Ramos (cell line): ENCODE data around the gene VPS50.
"Not testable (repeated sequence)": the region's sequence is repeated elsewhere in the genome, so short reads cannot be mapped to it uniquely, and the experiment has no call there.

ENCODE experiments used
- in situ Hi-C: fragments of 300-500 bp; cut with MboI; formaldehyde crosslinking; loops from one replicate; pipeline ENCODE4 v1.14.3; 2022; ENCODE audit warnings: low sequenced_read_pairs; ENCODE audit not compliant: unreplicated experiment

VPS50 gene

DNA sequence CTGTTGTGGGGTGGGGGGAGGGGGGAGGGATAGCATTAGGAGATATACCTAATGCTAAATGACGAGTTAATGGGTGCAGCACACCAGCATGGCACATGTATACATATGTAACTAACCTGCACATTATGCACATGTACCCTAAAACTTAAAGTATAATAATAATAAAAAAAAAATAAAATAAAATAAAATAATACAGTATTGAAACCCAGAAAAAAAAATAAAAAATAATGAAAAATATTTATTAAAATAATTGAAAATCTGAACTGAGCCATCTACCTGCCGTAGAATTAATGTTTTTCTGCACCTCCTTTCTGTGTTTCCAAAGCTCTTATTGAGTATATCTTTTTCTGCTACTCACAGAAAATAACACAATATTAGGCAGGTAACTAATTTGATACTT is 94.1 kb downstream of the VPS50 start:
- in situ Hi-C loops: not testable (repeated sequence)

DNA sequence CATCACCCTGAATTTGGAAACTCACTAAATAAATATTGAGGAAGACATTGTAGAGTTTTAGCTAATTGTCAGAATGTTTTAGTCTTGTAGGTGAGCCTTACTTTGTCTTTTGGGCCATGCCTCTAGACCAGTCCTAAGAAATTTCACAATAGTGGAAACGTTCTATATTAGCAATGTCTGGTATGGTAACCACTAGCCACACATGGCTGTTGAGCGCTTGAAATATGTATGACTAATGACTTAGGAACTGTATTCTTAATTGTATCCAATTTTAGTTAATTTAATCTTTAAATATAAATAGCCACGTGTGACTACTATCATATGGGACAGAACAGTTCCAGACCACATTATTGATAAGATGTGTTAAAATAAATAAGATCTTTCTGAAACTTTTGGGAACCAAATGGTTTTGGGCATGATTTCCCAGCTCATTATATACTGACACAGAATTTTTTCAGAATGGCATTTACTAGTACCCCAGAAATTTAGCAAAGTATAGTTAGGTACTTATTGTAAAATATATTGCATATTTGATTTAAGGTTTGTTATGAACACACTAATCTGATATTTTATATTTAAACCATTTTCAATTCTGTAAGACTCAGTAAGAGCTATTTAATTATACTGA is 95.0 kb downstream of the VPS50 start:
- in situ Hi-C loops: no loop called here

DNA sequence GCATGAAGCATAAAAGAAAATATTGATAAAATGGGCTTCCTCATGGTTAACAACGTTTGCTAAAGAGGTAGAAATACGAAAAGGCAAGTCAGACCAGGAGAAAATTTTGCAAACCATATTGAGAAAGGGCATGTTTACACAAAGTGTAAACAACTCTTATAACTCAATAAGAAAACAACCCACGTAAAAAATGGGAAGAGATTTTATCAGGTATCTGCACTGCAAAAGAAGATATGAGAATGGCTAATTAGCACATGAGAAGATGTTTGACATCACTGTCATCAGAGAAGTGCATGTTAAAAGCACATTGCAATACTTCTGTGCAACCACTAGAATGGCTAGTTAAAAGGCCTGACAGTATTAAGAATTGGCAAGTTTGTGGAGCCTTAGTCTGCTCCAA is 99.5 kb downstream of the VPS50 start:
- in situ Hi-C loops: no loop called here

DNA sequence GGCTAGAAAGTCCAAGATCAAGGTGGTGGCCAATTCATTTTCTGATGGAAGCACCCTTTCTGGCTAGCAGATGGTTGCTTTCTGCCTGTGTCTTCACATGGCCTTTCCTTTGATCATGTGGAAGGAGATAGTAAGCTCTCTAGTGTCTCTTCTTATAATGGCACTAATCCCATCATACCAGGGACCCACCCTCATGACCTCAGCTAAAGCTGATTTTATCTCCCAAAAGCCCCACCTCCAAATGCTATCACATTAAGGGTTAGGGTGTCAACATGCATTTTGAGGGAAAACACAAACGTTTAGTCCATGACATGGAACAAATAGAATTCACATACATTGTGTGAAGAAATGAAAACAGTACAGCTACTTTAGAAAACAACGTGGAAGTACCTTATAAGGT is 100.0 kb downstream of the VPS50 start:
- in situ Hi-C loops: no loop called here

DNA sequence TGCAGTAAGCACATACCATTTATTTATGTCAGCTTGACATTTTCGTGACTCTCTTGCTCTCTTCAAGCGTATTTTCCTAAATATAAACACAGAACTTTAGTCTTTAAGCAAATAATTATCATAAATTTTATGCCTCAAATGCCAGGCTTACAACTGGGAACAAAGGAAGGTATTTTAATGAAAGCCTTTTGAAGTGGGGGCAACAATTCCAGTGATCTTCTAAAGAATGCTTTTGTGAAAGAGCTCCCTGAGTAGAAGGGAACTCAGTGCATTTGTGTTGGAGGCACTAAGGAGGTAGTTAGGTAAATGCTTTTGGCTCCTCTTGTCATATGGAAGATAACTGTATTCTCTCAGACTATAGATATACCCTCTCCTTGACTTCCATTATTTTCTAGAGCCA is 104.9 kb downstream of the VPS50 start:
- in situ Hi-C loops: no loop called here

DNA sequence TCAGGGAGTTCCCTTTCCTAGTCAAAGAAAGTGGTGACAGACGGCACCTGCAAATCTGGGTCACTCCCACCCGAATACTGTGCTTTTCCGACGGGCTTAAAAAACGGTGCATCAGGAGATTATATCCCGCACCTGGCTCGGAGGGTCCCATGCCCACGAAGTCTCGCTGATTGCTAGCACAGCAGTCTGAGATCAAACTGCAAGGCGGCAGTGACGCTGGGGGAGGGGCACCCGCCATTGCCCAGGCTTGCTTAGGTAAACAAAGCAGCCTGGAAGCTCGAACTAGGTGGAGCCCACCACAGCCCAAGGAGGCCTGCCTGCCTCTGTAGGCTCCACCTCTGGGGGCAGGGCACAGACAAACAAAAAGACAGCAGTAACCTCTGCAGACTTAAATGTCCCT is 110.0 kb downstream of the VPS50 start:
- in situ Hi-C loops: not testable (repeated sequence)

DNA sequence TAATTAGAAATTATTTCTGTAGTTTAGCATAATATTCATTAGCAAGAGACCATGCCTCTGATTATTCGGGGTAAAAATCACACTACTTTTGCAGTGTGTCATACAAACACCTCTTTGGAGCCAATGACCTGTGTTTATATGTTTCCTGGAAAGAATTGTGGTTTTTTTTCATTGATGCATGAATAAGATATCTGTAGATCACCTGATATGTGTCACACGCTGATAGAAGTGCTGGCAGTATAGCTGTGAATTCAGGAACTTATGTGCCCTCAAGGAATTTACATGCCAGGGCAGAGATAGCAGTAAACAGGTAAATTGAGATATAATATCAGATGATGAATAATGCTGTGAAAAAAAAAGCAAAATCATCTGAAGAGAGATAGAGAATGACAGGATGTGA is 118.2 kb downstream of the VPS50 start:
- in situ Hi-C loops: no loop called here

DNA sequence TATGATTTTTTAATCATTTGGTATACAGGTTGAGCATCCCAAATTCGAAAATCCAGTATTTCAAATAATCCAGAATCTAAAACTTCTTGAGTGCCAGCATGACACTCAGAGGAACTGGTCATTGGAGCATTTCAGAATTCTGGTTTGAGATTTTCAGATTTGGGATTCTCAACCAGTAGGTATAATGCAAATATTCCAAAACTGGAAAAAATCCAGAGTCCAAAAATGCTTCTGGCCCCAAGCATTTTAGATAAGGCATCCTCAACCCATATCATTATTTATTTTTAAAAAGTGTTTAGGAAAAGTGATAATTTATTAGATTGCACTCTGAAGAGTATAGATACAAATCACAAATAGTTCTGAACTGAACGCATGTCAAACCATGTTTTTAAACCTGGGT is 120.7 kb downstream of the VPS50 start:
- in situ Hi-C loops: no loop called here

DNA sequence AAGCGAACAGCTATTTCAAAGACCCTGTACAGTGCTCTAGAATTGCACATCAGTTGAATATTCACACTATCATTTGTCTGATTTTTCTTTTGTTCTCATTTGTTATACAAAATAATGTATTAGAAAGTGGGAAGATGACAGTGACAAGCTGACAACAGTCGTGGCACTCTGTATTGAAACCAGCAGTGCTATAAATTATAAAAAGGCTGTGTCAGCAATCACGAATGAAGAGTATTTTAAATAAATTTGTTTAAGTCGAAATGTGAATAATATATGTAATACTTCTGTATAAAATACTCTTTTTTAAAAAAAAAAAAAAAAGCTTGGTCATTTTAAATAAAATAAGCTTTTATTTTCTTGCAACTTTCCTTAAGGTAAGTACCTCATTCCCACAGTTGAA is 122.6 kb downstream of the VPS50 start:
- in situ Hi-C loops: no loop called here

DNA sequence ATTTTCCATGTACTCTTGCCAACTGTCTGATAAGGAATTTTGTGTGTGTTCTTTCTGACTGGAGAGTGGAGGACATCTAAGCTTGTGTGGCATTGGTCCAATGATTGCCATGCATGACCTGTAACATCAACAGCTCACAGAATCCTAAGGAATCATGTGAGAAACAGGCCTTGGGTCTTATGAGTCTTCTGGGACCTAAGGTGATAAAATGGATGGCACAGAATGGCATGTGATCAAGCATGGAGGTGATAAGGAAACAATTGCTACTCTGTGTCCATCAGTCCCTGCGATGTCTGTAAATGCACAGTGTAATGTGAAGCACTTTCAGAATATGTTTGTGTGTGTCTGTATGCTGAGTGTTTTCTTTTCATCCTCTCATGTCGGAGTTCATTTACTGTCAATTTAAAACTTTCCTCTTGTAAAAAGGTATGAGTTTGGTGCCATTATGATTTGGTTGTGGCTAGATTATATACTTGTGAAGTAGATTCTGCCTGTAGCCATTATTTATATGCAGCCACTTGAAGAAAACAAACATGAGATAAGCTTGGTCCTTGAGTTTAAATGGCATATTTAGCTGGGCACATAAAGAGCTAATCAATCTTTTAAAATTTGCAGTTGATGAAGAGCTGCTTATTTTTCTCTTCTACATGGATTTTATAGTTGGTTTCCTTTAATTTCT is 127.5 kb downstream of the VPS50 start:
- in situ Hi-C loops: no loop called here

DNA sequence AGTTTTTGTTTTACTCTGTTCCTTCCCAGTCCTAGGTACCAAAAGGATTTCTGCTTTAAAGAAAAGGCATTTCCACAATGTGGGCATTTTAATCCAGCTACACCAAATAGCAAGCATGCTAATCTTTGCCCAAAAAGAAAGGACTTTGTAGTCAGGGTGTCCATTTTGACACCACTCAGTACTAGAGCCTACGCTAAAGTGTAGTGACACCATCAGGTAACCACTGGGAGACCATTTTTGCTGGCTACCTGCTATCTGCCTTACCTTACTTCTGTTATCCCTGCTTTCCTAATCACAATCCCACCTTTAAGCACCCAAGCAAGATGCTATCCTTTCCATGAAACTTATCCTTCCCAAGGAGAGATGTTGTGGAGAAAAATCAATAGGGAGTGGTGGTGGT is 129.7 kb downstream of the VPS50 start:
- in situ Hi-C loops: no loop called here

DNA sequence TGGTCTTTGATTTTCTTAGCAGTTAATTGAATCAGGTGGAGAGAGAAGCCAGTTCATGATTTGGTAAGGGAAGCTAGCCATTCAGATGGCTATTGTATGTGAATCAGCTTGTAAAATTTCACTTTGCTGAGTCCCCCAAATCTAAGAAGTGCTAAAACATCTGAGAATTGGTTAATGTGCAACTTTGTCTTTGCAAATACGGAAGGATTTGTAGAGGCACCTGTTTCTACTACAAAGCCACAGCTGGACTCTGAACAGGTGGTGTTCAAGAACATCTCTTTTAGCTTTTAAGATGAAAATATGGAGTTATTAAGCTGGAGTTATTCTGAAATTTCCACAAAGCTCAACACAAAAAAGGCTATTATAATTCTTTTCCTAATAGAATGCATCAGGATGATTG is 132.6 kb downstream of the VPS50 start:
- in situ Hi-C loops: no loop called here

DNA sequence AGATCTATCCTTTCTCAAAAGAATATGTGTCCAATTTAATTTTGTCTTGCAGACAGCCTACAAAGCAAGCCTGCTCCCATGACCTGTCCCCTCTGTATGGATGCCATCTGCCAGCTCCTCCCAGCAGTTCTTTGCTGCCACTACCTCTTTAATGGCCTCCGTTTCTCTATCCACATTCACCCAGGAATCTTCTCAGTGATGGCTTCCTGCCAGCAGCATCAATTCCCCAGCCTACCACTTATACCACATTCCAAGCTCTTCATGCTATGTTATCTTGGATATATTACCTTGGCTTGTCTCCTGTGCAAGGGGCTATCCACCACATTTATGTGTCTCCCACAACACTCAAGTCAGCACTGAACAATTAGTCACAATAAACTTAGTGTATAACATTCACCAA is 133.2 kb downstream of the VPS50 start:
- in situ Hi-C loops: no loop called here

DNA sequence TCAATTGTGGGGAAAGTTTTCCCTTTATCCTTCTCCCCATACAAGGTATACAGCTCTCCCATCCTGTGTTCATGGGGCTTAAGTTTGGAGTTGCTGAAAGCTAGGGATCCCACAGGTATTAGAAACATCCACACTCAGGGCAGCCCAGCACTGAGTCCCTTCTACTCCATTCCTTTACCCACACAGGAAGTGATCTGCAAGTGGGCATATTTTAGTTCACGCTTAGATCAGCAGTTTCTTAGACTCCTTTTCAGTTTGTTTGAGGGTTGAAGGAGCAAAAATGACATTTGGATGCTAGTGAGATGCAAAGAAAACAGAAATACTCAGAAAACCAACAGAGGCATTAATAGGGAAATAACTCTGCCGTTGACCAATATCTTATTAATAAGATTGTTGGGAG is 134.7 kb downstream of the VPS50 start:
- in situ Hi-C loops: no loop called here

DNA sequence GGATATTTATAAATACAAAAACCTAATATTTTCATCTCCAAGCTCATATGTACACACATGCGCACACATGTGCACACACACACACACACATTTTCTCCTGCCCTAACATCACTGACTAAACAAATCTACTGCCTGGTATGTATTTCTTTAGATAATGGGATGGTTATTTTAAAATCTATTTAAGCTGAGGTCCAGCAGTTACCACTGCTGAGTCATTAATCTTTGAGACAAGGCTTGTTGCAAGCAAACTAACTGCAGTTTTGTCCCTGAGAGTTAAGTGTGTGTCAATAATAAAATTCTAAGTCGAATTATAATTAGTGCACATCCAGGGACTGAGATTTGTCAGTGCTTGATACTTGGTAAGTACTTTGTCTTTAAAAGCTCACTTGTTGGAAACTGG is 135.1 kb downstream of the VPS50 start:
- in situ Hi-C loops: no loop called here

DNA sequence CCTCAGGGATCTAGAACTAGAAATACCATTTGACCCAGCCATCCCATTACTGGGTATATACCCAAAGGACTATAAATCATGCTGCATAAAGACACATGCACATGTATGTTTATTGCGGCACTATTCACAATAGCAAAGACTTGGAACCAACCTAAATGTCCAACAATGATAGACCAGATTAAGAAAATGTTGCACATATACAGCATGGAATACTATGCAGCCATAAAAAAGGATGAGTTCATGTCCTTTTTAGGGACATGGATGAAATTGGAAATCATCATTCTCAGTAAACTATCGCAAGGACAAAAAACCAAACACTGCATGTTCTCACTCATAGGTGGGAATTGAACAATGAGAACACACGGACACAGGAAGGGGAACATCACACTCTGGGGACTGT is 138.8 kb downstream of the VPS50 start:
- in situ Hi-C loops: not testable (repeated sequence)

DNA sequence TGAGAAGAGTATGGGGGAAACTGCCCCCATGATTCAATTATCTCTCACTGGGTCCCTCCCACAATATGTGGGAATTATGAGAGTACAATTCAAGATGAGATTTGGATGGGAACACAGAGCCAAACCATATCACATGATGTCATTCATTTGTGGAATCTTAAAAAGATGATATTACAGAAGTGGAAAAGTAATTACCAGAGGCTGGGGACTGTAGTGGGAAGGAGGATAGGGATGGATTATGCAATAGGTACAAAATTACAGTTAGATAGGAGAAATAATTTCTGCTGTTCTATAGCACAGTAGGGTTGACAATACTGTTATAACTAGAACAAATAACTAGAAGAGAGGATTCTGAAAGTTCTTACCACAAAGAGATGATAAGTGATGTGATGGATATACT is 141.4 kb downstream of the VPS50 start:
- in situ Hi-C loops: no loop called here

DNA sequence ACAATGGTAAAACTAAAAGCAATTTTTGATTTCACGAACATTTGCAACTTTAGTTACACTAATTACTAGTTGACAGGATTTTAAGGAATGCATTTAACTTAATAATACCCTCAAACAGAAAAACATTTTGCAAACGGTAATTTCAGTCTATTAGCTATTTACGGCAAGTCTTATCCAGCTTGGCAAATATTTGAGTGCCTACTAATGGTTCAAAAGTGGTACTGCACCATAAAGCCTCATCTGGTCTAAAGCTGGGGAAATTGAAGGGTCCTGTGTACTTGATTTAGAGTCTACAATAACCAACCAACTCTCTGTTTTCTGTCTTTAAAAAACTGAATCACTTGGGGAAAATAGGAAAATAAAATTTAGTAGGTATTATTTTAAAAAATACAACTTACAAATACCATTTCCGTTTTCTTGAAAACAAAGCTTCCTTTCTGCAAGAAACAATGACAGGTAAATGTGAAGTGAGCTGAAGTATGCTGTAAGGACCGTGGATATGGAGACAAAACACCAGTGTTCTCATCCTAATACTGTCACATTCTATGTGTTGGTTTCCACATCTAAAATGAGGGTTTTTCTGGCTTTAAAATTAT is 142.3 kb downstream of the VPS50 start:
- in situ Hi-C loops: no loop called here

DNA sequence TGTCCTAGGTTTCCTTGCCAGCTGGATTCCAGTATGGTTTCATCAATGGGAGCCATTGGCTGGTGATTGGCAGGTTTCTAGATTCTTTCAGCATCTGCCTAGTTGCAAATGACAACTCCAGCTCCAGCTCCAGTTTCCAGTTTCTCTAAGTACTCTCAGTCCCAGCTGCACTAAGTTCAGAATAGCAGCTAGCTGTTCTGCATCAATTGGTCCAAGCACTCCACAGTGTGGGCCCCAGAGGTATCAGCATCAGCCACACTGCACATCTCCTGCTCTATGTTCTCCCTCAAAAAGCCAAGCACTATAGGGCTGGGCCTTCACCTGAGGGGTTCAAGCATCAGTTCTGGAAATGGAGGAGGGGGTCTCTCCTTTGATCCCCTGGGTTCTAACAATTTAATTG is 143.4 kb downstream of the VPS50 start:
- in situ Hi-C loops: no loop called here

DNA sequence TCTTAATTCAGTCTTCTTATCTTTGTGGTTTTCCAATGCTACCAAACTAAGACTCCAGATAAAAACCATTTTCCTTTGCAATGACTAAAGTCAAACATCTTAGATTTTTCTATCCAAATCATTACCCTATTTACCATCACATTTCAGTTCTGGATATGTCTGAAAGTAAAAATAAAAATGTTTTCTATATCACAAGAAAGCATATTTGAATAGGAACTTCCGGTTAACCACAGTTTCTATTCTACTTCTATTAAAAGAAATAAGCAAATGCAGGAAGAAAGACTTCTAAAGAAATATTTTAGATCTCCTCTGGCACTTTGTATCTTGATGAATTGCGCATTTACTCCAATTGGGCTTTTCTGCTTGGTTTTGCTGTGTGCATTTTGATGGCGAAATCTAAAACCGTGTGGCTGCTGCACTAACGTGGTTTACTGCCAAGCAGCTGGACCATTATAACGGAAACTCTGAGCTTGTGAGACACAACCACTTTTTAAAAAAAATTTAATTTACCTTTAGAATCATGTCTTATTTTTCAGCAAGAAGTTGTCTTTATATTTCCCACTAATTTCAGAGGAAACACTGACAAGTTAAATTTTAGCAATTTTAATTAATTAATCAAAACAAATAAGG is 146.1 kb downstream of the VPS50 start:
- in situ Hi-C loops: no loop called here

DNA sequence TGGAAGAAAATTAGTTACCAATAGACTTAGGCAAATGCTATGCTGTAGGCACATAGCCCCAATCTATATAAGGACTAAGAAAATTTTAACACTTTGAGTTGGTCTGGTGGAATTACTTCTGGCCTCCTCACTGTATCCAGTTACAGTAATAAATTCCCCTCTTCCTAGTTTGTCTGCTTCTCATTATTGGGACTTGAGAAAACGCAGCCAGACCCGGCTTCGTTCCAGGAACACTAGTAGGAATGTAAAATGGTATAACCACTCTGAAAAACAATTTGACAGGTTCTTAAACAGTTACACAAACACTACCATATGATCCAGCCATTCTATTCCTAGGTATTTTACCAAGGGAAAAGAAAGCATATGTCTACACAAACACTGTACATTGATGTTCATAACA is 150.2 kb downstream of the VPS50 start:
- in situ Hi-C loops: no loop called here

DNA sequence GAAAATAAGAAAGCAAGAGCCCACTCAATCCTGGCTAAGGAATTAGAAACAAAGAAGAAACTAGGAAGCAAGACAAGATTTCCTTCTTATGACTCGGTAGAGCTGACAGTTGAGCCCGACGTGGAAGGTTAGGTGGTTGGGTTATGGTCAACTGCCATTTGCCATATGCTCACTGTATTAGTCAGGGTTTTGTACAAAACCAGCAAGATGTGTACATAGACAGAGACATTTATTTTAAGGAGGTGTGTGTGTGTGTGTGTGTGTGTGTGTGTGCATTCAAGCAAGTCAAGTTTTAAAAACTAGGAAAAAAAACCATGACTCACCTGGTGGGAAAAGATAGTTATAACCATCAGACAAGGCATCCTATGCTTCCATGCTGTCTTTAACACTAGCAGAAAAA is 158.5 kb downstream of the VPS50 start:
- in situ Hi-C loops: no loop called here
